ENCODE data around the gene TRPC3. TPM values are rescaled to one million over a fixed set of nuclear protein-coding genes. Genes with fewer than 3 reads are reported as not detected.

The TRPC3 gene
- total and polyA plus RNA-seq, 4 donors = 0.06 to 0.33 (median 0.09) TPM

DNA sequence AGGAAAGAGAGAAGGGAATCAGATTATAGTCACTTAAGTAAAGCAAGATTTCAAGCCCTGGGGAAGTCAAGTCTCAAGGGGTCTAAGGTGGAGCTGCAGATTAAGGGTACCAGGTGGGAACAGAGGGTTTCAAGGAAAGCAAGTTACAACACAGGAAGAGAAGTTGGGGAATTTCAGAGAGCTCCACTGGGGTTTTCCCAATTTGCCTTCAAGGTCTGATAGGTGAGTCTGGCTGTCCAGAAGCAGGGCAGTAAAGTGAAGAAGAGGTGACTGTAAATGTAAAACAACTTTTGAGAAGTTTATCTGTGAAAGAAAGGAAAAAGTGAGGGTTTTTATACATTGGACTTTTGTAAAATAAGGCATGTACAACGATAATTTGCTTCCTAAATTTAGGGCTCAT is 37.1 kb upstream of the TRPC3 start:
- H3K36me3 ChIP-seq (ENCODE audit: control insufficient read depth in 4 of 4, insufficient read depth in 3 of 4, low read depth in 1 of 4, low read length in 3 of 4) = no peaks in the 10 kb centered on the region
- H3K27ac ChIP-seq (ENCODE audit: low read depth in 1 of 2, low read length in 2 of 2) = no peak overlapping the region
- 63% methylated on average over 1 of the region's 1 CpG for WGBS
- H3K9me3 ChIP-seq (ENCODE audit: control insufficient read depth in 4 of 4, low read length in 3 of 4) = no peaks in the 10 kb centered on the region
- TF ChIP-seq, protein P1, sequence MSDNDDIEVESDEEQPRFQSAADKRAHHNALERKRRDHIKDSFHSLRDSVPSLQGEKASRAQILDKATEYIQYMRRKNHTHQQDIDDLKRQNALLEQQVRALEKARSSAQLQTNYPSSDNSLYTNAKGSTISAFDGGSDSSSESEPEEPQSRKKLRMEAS (IDR thresholded peaks at IDR 0.05) = no peak
- TF ChIP-seq, protein P2, sequence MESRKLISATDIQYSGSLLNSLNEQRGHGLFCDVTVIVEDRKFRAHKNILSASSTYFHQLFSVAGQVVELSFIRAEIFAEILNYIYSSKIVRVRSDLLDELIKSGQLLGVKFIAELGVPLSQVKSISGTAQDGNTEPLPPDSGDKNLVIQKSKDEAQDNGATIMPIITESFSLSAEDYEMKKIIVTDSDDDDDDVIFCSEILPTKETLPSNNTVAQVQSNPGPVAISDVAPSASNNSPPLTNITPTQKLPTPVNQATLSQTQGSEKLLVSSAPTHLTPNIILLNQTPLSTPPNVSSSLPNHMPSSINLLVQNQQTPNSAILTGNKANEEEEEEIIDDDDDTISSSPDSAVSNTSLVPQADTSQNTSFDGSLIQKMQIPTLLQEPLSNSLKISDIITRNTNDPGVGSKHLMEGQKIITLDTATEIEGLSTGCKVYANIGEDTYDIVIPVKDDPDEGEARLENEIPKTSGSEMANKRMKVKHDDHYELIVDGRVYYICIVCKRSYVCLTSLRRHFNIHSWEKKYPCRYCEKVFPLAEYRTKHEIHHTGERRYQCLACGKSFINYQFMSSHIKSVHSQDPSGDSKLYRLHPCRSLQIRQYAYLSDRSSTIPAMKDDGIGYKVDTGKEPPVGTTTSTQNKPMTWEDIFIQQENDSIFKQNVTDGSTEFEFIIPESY (IDR thresholded peaks at IDR 0.05) = no peak
- no peak for TF ChIP-seq EGR1 (IDR thresholded peaks at IDR 0.05; ENCODE audit: low read depth in 2 of 2)
- no peak for TF ChIP-seq YY1 (IDR thresholded peaks at IDR 0.05)
- TF ChIP-seq TAF1 (conservative IDR thresholded peaks at IDR 0.05) = no peak
- no peak for TF ChIP-seq RAD21 (IDR thresholded peaks at IDR 0.05)
- no peak for TF ChIP-seq JUND (IDR thresholded peaks at IDR 0.05)
- TF ChIP-seq FOXA2 (IDR thresholded peaks at IDR 0.05) = no peak
- TF ChIP-seq HNF4A (conservative IDR thresholded peaks at IDR 0.05) = no peak
- no peak for TF ChIP-seq RXRA (IDR thresholded peaks at IDR 0.05)
- TF ChIP-seq GABPA (IDR thresholded peaks at IDR 0.05 in 1 of 2, conservative IDR thresholded peaks at IDR 0.05 in 1 of 2) = no peak
- TF ChIP-seq FOXA1 (IDR thresholded peaks at IDR 0.05) = no peak
- TF ChIP-seq NR2F2 (IDR thresholded peaks at IDR 0.05) = no peak
- TF ChIP-seq, protein P3, sequence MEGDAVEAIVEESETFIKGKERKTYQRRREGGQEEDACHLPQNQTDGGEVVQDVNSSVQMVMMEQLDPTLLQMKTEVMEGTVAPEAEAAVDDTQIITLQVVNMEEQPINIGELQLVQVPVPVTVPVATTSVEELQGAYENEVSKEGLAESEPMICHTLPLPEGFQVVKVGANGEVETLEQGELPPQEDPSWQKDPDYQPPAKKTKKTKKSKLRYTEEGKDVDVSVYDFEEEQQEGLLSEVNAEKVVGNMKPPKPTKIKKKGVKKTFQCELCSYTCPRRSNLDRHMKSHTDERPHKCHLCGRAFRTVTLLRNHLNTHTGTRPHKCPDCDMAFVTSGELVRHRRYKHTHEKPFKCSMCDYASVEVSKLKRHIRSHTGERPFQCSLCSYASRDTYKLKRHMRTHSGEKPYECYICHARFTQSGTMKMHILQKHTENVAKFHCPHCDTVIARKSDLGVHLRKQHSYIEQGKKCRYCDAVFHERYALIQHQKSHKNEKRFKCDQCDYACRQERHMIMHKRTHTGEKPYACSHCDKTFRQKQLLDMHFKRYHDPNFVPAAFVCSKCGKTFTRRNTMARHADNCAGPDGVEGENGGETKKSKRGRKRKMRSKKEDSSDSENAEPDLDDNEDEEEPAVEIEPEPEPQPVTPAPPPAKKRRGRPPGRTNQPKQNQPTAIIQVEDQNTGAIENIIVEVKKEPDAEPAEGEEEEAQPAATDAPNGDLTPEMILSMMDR (IDR thresholded peaks at IDR 0.05; ENCODE audit: low read depth, low read length, missing input control) = no peak
- TF ChIP-seq, protein P4, sequence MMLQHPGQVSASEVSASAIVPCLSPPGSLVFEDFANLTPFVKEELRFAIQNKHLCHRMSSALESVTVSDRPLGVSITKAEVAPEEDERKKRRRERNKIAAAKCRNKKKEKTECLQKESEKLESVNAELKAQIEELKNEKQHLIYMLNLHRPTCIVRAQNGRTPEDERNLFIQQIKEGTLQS (IDR thresholded peaks at IDR 0.05) = no peak
- TF ChIP-seq HNF4G (IDR thresholded peaks at IDR 0.05) = no peak
- no peak for TF ChIP-seq SP1 (IDR thresholded peaks at IDR 0.05)
- TF ChIP-seq, protein P5, sequence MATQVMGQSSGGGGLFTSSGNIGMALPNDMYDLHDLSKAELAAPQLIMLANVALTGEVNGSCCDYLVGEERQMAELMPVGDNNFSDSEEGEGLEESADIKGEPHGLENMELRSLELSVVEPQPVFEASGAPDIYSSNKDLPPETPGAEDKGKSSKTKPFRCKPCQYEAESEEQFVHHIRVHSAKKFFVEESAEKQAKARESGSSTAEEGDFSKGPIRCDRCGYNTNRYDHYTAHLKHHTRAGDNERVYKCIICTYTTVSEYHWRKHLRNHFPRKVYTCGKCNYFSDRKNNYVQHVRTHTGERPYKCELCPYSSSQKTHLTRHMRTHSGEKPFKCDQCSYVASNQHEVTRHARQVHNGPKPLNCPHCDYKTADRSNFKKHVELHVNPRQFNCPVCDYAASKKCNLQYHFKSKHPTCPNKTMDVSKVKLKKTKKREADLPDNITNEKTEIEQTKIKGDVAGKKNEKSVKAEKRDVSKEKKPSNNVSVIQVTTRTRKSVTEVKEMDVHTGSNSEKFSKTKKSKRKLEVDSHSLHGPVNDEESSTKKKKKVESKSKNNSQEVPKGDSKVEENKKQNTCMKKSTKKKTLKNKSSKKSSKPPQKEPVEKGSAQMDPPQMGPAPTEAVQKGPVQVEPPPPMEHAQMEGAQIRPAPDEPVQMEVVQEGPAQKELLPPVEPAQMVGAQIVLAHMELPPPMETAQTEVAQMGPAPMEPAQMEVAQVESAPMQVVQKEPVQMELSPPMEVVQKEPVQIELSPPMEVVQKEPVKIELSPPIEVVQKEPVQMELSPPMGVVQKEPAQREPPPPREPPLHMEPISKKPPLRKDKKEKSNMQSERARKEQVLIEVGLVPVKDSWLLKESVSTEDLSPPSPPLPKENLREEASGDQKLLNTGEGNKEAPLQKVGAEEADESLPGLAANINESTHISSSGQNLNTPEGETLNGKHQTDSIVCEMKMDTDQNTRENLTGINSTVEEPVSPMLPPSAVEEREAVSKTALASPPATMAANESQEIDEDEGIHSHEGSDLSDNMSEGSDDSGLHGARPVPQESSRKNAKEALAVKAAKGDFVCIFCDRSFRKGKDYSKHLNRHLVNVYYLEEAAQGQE (IDR thresholded peaks at IDR 0.05) = no peak
- no peak overlapping the region for H3K4me3 ChIP-seq (ENCODE audit: low read depth in 1 of 3, low read length in 3 of 3)
- H3K4me1 ChIP-seq (ENCODE audit: control insufficient read depth in 4 of 4, insufficient read depth in 4 of 4, low read length in 3 of 4) = no peaks in the 10 kb centered on the region
- H3K9ac ChIP-seq (ENCODE audit: low read depth in 1 of 2, low read length in 2 of 2) = no peak overlapping the region
- peaks cover 0 to 2% (median 0%) of the 10 kb centered on the region in 4 donors for H3K27me3 ChIP-seq (ENCODE audit: control insufficient read depth in 4 of 4, insufficient read depth in 4 of 4, low read length in 3 of 4)
- DNase-seq (ENCODE audit: low spot score) = no peak

Data from liver (tissue), 9 donors.